Measurements from ENCODE around the gene DCBLD1.

DNA sequence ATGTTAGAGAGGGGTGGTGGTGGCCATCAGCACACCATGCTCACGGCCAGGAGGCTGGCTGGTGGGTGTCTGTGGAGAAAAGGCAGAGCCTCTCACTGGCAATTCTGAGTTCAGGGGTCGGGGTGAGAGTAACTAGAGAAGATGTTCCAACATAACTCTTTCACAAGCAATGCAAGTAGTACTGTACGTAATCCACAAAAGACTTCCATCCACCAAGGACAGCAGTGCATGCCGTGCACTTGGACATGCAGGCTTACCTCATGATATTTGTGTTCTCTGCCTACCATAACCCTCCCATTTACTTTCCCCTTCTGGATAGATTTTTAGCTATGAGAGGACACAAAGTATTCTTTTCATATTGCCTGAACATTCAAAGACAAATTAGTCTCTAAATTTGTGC is 51.3 kb downstream of the DCBLD1 start:
- TF ChIP-seq POLR2A (IDR thresholded peaks at IDR 0.05) = no peak
- TF ChIP-seq, protein P1, sequence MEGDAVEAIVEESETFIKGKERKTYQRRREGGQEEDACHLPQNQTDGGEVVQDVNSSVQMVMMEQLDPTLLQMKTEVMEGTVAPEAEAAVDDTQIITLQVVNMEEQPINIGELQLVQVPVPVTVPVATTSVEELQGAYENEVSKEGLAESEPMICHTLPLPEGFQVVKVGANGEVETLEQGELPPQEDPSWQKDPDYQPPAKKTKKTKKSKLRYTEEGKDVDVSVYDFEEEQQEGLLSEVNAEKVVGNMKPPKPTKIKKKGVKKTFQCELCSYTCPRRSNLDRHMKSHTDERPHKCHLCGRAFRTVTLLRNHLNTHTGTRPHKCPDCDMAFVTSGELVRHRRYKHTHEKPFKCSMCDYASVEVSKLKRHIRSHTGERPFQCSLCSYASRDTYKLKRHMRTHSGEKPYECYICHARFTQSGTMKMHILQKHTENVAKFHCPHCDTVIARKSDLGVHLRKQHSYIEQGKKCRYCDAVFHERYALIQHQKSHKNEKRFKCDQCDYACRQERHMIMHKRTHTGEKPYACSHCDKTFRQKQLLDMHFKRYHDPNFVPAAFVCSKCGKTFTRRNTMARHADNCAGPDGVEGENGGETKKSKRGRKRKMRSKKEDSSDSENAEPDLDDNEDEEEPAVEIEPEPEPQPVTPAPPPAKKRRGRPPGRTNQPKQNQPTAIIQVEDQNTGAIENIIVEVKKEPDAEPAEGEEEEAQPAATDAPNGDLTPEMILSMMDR (IDR thresholded peaks at IDR 0.05) = no peak
